ENCODE results near the gene NOD2.

GRCh38 chr16:50724306-50724705 is 30.9 kb downstream of the NOD2 start:
- TF ChIP-seq, protein P1, sequence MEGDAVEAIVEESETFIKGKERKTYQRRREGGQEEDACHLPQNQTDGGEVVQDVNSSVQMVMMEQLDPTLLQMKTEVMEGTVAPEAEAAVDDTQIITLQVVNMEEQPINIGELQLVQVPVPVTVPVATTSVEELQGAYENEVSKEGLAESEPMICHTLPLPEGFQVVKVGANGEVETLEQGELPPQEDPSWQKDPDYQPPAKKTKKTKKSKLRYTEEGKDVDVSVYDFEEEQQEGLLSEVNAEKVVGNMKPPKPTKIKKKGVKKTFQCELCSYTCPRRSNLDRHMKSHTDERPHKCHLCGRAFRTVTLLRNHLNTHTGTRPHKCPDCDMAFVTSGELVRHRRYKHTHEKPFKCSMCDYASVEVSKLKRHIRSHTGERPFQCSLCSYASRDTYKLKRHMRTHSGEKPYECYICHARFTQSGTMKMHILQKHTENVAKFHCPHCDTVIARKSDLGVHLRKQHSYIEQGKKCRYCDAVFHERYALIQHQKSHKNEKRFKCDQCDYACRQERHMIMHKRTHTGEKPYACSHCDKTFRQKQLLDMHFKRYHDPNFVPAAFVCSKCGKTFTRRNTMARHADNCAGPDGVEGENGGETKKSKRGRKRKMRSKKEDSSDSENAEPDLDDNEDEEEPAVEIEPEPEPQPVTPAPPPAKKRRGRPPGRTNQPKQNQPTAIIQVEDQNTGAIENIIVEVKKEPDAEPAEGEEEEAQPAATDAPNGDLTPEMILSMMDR (IDR thresholded peaks at IDR 0.05) = no peak
- no peak for TF ChIP-seq POLR2A (IDR thresholded peaks at IDR 0.05)

Data from uterus (tissue), 2 donors.